DMS114 treated with DMSO at 0.1 percent for 48 hours (cell line): ENCODE measurements around the gene IL2RA.
"Not testable (repeated sequence)": the region's sequence is repeated elsewhere in the genome, so short reads cannot be mapped to it uniquely, and the experiment has no call there.

Source experiments
- DNase-seq: peaks from one replicate; lab custom pipeline; 2025; ENCODE audit not compliant: unreplicated experiment; lab: John Stamatoyannopoulos, UW

Gene IL2RA

DNA sequence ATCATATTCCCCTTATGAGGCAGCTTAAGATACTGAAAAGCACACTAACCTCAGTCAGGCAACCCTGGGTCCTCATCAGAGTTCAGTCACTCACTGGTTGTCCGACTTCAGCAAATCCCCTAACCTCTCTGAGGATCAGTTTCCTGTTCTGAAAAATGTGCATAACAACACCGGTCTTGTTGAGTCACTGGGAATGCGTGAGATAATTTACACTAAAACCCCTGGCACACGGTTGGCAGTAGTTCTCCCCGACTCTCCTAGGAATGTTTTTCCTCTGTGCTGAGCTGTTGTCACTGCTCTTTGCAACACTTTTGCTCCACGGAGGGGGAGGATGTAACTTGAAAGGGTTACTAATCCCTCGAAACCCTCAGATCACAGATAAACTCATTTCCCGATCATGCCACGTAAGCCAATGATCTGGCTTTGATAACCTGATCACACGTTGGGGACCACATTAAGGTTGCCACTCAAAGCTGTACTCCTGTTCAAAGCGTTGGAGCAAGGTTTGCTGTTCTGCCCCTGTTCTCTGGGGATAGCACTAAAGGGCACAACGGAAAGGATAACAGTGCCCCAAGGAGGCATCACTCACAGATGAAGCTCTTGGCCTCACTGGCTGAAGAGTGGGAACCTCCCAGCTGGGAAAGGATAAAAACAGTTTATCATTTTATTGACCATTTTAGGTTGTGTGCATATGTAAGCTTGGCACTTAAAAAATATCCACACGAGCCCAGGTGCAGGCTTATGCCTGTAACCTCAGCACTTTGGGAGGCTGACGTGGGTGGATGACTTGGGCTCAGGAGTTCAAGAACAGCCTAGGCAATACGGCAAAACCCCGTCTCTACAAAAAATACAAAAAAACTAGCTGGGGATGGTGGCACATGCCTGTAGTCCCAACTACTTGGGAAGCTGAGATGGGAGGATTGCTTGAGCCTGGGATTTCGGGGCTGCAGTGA, 21.6 kb upstream of the IL2RA start:
- no peak for DNase-seq

DNA sequence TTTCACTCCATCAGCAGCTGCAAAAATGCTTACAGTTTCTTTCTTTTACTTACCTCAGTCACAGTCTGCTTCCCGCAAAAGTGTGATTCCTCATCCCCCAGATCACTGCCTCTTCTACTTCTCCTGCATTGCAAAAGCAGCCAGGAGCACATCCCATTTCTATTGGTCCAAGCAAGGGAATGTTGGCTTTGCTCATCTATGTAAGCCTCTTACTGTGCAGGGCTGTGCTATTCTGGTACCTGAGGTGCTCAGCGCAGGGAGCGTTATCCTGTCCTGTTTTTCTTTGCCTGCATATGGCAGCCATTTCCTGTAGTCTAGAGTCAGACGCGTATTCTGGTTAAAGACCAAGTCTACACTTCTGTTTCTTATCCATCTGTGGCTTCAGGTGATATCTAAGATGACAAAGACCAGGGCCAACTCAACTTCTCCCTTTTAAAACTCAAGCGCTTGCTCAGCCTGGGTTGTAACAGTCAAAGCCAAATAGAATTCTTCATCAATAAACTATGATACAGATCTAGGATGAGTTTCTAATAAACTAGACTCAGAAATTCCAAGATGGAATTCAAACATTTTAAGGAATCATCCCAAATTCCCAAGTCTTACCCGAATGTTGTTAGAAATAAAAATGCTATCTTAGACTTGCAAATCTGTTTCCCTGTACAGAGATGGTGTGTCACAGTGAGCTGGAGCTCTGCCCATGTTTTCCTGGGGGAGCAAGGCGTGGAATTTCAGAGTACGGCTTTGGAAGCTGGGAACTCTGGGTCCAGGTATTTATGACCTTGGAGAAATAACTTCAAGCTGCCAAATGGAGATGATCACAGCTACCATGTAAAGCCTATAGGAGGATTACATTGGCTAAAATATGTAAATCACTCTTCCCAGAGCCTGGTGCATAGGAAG, 20.6 kb upstream of the IL2RA start:
- DNase-seq = no peak

DNA sequence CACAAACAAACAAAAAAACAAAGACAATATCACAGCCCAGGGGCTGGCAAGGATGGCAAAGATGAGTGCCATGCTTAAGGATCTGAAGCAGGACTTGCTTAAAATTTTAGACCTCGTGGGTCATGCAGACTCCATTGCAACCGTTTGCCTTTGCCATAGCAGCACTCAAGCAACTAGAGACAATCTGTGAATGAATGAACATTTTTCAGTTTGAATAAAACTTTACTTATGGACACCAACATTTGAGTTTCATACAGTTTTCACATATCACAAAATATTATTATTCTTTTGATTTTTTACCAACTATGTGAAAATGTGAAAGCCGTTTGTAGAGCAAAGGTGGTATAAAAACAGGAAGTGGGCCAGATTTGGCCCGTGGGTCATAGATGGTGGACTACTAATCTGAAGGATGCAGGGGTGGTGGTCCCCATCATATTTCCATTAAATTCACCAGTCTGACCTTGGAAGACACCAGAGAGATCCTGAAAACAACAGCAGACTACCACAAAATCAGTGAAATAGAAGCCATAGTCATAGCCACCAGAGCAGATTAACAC, 18.3 kb upstream of the IL2RA start:
- no peak for DNase-seq

DNA sequence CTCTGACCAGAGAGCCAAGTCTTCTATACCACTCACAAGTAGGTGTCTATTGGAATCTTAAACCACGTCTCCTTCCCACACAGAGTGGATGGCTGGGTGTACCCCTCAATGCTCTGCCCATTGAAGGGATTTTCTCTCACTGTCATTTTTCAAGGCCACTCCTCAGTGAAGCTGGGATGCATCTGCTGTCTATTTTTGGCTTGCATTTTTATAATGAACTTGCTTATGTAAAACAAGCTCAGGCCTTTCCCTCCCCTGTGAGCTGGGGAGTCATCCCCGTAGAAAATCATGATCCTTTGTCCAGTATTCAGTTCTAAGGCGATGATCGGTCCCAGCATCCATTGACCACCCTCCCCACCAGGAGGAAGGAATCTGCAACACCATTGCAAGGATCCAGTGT, 16.9 kb upstream of the IL2RA start:
- no peak for DNase-seq

DNA sequence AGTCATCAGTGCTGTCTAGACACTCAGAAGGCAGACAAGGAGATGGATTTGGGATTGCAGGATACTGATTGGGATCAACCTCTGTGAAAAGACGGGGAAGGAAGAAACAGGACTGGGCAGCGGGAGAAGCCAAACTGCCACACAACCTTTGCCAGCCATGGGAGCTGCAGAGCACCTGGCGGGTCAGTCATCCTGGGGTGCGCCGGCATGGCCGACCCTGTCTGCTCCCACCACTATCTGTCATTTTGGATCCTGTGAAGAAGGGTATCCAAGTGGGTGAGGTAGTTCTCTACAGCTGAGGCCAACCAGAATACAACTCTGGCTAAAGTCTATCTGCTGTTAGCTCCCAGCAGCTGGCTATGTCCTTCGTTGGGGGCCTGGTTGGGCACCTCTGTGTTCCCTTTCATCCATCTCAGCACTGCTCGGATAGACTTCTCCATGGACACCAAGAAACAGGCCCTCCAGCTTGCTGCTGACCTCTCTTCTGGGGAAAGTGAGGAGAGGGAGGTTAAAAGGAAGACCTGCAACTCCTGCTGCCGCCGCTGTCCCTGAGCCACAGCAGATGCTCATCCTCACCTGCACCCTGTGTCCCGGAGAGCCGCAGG, 15.0 kb upstream of the IL2RA start:
- no peak for DNase-seq

DNA sequence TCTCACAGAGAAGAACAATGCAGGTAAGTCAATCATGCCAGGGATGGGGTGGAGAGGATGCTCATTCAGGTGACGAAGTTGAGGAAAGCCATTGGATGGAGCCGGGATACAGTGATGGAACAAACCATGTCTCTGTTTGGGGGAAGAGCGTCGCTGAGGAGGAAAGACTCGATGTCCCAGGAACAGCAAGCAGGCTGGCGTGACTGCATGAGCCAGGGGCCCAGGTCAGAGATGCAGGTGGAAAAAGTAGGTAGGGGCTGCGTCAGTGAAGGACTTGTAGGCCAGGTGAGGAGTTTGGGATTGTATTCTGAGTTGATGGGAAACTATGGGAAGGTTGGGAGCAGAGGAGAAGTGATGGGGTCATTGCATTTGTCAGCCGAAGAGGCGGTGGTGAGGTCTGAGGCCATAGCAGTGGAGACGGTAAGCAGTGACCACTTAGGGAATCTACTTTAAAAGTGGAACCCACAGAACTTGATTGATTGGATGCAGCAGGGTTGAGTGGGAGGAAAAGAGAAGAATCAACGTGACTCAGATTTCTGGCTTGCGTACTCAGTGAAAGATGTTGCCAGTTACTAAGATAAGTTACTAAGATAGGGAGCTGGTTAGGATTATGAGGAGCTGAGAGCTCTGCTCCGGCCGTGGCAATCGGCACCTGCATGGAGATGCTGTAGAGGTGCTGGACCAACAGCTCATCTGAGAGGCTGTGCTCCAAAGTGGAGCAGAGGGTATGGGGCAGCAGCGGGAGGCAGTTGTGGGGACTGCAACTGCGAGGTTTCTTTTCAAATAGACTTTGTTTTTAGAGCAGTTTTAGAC, 12.5 kb upstream of the IL2RA start:
- DNase-seq = no peak

DNA sequence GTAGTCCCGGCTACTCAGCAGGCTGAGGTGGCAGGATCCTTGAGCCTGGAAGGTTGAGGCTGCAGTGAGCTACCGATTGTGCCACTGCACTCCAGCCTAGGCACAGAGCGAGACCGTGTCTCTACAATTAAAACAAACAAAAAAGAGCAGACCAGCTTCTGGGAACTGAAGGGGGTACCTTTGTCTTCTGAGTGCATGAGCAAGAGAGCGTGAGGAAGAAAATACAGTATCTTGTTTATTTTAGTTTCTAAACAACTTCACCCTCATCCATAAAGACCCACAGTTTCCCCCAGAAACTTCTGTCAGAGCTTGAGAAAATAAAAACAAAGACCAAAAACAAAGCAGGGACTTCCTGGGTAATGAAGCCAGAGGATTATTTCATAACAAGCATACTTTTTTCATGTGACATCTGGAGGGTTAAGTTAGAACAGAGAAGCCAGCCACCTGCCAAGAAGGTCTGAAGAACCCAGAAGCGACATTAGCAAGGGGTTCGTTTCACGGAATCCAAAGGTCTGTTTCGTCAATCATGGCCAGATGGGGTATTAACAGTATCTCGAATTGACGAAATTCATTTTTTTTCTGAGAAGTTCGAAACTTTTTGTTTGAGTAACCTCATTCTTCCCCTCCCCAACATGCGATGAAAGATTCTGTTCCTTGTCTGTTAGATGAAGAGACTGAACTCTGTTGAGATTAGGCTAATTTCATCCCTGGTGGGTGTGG, 10.2 kb upstream of the IL2RA start:
- no peak for DNase-seq

DNA sequence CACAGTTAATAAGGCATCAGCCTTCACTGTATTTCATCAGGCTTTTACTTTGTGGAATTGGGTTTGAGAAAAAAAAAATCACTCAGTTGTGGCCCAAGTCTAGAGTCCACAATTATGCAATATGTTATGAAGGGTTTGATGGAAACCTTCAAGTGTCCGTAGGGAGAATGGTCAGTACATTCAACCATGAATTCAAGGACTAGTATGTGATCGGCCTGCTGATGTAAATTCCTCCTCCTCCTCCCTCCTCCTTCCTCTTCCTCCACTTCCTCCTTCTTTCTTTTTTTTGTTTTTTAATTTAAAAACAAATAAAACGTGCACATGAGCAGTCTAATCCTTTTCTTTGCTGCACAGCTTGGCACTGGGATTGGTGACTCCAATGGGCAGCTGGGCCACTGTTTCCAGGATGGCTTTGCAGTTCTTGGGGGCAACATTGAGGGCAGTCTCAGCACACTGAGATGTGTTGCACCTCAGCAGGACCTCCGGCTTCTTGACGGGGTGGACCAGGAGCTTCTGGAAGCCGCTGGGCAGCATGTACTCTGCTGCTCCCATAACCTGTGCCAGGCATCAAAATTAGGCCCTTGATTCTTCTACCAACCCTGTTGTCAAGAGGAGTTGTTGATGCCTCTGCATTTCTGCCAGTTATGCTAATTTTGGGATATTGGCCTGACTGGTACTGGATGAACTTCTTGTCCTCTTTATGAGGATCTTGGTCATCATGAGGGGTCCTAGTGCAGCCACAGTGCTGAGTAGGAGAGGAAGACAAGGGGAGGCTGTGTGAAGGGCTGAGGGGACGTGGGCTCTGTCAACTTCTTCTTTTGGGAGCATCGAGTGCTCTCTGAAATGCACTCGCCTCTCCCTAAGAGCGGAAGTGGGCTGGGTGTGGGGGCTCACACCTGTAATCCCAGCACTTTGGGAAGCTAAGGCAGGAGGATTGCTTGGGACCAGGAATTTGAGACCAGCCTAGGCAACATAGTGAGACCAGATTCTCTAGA, 9.3 kb upstream of the IL2RA start:
- no peak for DNase-seq

DNA sequence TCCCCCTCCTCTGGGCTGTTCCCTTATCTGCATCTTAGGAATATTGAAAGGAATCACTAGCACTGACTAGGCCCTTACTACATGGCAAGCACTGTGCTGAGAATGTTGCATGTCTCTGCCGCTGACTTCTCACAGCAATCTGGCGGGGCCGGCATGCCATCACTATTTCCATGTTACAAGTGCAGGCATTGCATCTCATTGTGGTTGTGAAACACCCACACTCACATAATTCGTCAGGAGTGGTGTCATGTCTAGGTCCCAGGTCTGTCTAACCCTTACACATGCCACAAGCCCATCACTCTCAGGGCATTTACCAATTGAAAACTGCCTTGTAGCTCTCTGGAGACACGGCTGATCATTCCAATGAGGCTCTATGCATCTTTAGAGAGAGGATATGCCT, 8.5 kb upstream of the IL2RA start:
- no peak for DNase-seq

DNA sequence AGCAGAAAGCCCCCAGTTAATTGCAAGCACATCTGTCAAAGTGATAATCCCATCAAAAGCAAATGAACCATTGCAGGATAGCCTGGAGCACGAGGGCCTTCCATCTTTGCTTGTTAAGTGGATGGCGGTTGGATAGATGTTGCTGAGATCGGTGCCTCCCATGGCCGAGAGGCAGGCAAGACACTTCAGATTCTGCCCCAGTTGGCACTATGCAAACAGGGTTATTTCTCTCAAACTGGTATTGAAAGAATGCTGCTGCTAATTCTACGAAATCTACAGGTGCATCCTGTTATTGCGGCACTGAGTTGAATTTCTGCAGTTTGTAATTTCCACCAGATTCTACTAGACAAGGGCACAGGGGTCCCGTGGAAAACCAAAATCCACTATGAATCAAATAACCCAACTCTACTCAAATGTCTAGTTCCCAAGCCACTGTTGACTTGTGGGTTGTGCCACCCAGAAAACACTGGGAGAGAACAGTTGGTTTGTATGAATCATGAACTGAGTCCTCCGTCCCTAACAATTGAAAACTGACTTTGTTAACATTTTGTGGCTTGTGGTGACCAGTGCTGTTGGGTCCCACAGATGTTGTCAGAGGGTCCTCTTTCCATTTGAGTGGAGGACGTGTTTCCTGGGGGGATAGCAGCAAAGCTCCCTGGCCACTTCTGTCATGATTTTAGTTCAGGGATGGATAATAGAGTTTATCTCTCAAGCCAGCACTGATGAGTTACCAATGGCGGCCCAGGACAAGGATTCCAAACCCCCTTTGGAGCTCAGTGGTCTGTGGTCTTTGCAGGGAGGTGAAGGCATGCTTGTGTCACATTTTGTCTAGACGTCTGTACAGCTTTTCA, 7.1 kb upstream of the IL2RA start:
- no peak for DNase-seq

DNA sequence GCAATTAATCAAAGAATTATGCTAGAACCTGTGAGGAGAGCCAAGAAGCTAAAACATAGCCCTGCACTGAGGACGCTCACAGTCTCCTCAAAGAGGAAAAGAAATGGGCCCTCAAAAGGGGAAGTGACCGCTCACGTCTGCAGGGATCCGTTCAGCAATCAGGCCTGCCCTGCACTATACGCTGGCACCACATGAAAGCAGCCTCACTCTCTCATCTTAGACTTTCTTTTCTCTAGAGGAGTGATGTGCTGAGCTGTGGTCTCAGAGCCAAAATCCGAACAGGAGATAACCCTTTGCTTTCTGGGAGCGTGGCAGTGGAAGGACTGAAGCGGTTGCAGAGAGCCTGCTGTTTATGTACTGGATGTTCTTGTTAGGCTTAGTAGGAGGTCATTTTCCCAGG, 6.3 kb upstream of the IL2RA start:
- DNase-seq = no peak

DNA sequence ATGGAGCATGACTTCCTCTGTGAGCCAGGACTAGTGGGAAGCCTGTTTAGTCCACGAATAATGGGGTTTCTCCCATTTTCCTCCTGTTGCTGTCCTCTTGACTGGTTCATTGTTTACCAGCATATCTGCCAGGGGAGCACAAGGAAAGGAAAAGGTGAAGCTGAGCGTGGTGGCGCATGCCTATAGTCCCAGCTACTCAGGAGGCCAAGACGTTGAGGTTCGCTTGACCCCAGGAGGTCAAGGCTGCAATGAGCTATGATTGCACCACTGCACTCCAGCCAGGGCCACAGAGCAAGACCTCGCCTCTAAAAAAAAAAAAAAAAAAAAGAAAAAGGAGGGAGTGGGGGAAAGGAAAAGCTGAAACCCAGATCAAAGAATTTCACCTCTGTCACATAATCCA, 5.8 kb upstream of the IL2RA start:
- DNase-seq = no peak

DNA sequence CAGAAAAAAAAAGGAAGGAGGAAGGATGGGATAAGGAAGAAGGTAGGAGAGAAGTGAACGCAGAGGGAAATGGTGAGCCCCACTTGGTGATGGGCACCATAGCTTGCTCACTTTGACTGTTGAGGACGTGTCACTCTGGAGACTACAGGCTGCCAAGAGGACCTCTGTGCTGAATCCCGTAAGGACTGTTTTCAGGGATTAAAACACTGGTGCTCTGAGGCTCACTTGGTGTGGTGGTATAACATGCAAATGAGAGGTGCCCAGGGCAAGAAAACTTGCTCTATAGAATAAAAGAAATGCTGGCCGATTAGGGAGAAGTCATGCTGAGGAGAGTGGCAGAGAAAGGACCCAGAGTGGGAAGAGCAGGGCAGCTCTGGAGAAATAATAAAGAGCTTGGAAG, 5.3 kb upstream of the IL2RA start:
- DNase-seq = no peak

DNA sequence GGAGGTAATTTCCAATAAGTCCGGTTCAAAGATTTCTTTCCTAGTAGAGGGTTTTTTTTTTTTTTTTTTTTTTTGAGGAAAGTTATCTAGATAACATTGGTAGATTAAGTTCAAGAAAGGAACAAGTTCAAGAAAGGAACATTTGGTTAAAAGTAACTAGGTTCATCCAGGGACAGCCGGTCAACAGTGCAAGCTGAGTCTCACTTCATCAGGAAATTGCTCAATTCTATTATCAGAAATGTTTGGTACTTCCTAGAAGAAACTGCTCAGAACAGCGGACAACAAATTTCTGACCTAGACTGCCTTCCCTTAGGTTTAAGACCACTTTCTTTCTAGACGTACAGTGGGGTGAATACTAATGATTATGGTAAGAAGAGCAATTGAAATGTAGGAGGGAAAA, 3.7 kb upstream of the IL2RA start:
- no peak for DNase-seq

DNA sequence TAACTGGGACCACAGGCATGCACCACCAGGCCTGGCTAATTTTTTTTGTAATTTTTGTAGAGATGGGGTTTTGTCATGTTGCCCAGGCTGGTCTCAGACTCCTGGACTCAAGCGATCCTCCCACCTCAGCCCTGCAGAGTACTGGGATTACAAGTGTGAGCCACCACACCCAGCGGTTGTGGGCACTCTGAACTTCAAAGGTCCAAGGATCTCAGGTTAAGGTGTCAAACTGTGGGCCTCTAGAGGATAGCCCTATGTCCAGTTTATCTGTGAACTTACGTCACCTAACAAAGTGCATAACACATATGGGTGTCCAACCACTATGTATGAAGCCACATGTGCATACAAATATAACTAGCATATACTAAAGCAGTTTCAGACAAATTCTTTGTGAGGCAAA, 3.2 kb upstream of the IL2RA start:
- no peak for DNase-seq

DNA sequence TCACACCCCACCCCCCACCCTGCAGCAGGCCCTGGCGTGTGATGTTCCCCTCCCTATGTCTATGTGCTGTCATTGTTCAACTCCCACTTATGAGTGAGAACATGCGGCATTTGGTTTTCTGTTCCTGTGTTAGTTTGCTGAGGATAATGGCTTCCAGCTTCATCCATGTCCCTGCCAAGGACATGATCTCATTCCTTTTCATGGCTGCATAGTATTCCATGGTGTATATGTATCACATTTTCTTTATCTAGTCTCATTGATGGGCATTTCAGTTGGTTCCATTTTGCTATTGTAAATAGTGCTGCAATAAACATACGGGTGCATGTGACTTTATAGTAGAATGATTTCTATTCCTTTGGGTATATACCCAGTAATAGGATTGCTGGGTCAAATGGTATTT, 2.6 kb upstream of the IL2RA start:
- not testable (repeated sequence) for DNase-seq

DNA sequence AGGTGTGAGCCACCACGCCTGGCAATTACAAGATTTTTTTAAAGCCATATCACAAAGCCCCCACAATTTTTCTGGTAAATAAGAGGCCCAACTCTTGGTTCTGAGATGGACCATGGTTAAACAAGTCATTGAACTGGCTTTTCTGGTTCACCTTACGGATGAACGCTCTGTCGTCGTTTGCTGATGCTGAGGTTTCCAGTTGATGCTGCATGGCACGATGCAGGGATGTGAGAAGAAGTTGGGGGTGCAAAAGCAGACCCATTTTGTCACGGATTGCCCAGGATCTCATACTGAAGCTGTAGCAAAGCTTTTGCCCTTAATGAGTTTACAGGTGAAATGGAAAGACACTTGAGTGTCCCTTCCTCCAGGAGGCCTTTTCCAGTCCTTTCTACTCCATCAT, 2.0 kb upstream of the IL2RA start:
- no peak for DNase-seq

DNA sequence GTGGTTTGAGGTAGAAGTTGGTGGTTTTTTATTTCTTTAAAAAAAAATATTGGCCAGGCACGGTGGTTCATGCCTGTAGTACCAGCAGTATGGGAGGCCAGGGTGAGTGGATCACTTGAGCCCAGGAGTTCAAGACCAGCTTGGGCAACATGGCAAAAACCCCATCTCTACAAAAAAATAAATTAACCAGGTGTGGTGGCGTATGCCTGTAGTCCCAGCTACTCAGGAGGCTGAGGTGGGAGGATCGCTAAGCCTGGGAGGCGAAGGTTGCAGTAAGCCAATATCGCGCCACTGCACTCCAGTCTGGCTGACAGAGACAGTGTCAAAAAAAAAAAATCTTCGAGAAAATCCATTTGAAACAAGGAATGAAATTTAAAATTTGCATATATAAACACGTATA, 1.1 kb downstream of the IL2RA start:
- DNase-seq = no peak
